T-helper 1 cell treated with Interleukin-12 subunit alpha and Interleukin-12 subunit beta and Interleukin-4 antibody, amounts not matched to agents 30 μg/mL and 1 μg/mL, for 36 hours (primary cell): ENCODE data around the gene YY1AP1.
"Not testable (repeated sequence)": the region's sequence is repeated elsewhere in the genome, so short reads cannot be mapped to it uniquely, and the experiment has no call there.

ENCODE experiments used
- H3K27ac Mint-ChIP-seq: one replicate; pipeline ENCODE4 v1.8.0; 2021; ENCODE audit warnings: mild to moderate bottlenecking, mixed read lengths
- H3K27me3 Mint-ChIP-seq: one replicate; pipeline ENCODE4 v1.8.0; 2021; ENCODE audit warnings: low read depth, mixed read lengths
- H3K36me3 Mint-ChIP-seq: one replicate; pipeline ENCODE4 v1.8.0; 2021; ENCODE audit warnings: low read depth, mixed read lengths
- H3K4me1 Mint-ChIP-seq: one replicate; pipeline ENCODE4 v1.8.0; 2021; ENCODE audit warnings: low read depth, mixed read lengths
- H3K4me3 Mint-ChIP-seq: one replicate; pipeline ENCODE4 v1.8.0; 2021; ENCODE audit warnings: mild to moderate bottlenecking, moderate library complexity, mixed read lengths
- H3K9me3 Mint-ChIP-seq: one replicate; pipeline ENCODE4 v1.8.0; 2021; ENCODE audit warnings: mixed read lengths

YY1AP1 gene, protein sequence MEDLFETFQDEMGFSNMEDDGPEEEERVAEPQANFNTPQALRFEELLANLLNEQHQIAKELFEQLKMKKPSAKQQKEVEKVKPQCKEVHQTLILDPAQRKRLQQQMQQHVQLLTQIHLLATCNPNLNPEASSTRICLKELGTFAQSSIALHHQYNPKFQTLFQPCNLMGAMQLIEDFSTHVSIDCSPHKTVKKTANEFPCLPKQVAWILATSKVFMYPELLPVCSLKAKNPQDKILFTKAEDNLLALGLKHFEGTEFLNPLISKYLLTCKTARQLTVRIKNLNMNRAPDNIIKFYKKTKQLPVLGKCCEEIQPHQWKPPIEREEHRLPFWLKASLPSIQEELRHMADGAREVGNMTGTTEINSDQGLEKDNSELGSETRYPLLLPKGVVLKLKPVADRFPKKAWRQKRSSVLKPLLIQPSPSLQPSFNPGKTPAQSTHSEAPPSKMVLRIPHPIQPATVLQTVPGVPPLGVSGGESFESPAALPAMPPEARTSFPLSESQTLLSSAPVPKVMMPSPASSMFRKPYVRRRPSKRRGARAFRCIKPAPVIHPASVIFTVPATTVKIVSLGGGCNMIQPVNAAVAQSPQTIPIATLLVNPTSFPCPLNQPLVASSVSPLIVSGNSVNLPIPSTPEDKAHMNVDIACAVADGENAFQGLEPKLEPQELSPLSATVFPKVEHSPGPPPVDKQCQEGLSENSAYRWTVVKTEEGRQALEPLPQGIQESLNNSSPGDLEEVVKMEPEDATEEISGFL

DNA sequence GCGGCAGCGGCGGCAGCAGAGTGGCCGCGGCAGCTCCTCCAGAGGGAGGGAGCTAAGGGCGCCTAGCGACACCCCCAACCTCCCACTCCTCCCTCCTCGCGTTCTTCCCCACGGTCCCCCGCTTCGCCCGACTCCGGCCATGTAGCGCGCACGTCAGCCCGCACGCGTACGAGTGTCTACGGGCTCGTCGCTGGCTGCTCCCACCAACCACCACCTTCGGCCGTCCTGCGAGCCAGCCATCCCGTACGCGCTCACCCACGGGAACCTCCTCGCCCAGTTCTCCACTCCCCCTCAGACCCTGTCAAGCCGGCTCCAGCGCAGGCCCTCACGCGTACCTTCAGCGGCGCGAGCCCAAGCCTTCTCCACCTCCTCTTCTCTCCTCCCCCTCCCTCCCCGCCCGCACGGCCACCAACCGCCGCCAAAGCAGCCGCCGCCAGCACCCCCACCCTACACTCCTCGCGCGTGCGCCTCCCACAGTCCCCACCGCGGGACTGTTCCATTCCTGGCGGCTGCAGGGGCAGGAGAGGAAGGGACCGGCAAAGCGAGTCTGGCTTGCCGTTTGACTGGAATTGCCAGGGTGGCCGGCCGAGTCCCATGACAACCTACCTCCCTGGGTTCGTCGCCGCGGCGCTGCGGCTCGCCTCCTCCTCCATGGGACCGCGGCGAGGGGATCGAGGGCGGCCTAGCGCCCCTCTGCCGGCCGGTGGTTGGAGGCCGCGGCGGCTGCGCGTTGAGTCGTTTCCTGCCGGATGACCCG lies at the start of gene YY1AP1:
TSS of gene YY1AP1 (minus strand) at position 451 of the 757 bp plus-strand sequence. CDS start 8,338 bp downstream, outside the sequence.
- Mint-ChIP-seq H3K27ac (peak within 1 kb of the TSS; percentile 97), H3K27me3 (no peaks in the 10 kb centered on the region), H3K4me3 (peak within 1 kb of the TSS; percentile 97), H3K9me3 (peaks cover 8% of the 10 kb centered on the region), H3K36me3 (peaks cover 36% of the 10 kb centered on the region), H3K4me1 (peaks cover 48% of the 10 kb centered on the region)

- no peaks in the 10 kb centered on the region for H3K27me3 Mint-ChIP-seq
Measured at GRCh38 chr1:155729031-155729898, 40.7 kb upstream of the YY1AP1 start.

DNA sequence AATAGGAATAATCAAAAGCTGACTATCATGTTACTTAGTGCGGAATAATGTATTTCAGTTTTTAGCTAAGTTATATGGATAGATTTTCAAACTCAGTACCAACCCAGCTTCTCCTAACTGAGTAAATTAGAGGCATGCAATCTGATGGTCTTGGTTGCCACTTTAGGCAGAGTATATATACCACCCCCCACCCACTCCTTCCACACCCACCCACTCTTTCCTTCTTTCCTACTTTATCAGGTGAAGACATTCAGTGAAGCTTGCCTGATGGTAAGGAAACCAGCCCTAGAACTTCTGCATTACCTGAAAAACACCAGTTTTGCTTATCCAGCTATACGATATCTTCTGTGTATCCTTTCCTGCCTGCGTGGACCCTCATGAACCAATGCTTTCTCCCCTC lies 36.6 kb upstream of the YY1AP1 start:
- no peaks in the 10 kb centered on the region for H3K9me3 Mint-ChIP-seq

More at GRCh38 chr1:155729031-155729898, 40.7 kb upstream of the YY1AP1 start:
- Mint-ChIP-seq H3K9me3 (no peaks in the 10 kb centered on the region), H3K4me3 (no peak overlapping the region), H3K27ac (no peak overlapping the region), H3K4me1 (peaks cover 3% of the 10 kb centered on the region), H3K36me3 (peaks cover 19% of the 10 kb centered on the region)

GRCh38 chr1:155719703-155720102 lies 31.1 kb upstream of the YY1AP1 start:
- no peaks in the 10 kb centered on the region for H3K9me3 Mint-ChIP-seq
- H3K27me3 Mint-ChIP-seq = no peaks in the 10 kb centered on the region
- H3K4me1 Mint-ChIP-seq = peaks cover 12% of the 10 kb centered on the region
- H3K4me3 Mint-ChIP-seq = no peak overlapping the region
- H3K36me3 Mint-ChIP-seq = peaks cover 15% of the 10 kb centered on the region
- H3K27ac Mint-ChIP-seq = no peak overlapping the region

More for the DNA sequence above, 36.6 kb upstream of the YY1AP1 start:
- Mint-ChIP-seq H3K36me3 (peaks cover 15% of the 10 kb centered on the region), H3K4me3 (no peak overlapping the region), H3K27me3 (no peaks in the 10 kb centered on the region), H3K4me1 (peaks cover 3% of the 10 kb centered on the region), H3K27ac (no peak overlapping the region)

GRCh38 chr1:155718524-155719115 lies 30.0 kb upstream of the YY1AP1 start:
- Mint-ChIP-seq H3K4me1 (peaks cover 12% of the 10 kb centered on the region), H3K36me3 (peaks cover 17% of the 10 kb centered on the region)
- H3K27me3 Mint-ChIP-seq, H3K4me3 Mint-ChIP-seq, H3K9me3 Mint-ChIP-seq, H3K27ac Mint-ChIP-seq: not testable (repeated sequence)

DNA sequence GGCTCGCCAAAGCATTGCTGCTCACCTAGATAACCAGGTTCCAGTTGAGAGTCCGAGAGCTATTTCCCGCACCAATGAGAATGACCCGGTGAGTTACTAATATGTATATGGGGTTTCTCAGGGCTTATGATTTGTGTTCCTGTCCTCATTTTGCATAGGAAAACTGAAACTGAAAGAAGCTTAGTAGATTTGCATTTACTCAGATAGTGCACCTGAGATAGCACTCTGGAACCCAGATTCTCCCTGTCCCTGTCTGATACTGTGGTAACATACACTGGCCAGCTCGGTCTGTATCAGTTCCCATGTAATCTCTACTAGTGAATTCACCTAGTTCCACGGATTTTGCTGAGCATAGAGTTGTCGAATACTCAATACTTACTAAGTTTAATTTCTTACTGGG lies 28.5 kb upstream of the YY1AP1 start:
- H3K4me3 Mint-ChIP-seq = no peak overlapping the region
- H3K4me1 Mint-ChIP-seq = peaks cover 13% of the 10 kb centered on the region
- H3K27ac Mint-ChIP-seq = peak overlapping the region; percentile 59
- H3K9me3 Mint-ChIP-seq = no peaks in the 10 kb centered on the region
- H3K36me3 Mint-ChIP-seq = peaks cover 18% of the 10 kb centered on the region
- no peaks in the 10 kb centered on the region for H3K27me3 Mint-ChIP-seq

DNA sequence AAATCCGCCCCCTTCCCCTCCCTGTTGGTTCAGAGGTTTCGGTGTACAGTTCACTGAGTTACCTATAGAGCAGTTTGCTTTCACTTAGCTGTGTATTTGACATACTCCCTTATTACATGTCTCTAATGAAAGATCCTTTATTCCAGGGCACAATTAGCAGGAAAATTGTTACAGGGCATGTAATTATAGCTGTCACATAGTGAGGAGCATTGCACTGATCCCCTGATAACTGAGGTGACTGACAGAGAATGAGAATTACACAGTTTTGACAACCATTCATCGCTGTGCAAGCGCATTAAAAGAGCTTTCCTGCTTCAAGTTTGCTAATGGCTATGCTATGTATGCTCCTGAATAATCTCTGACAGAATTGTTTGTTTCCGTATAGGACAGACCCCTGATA lies 27.2 kb upstream of the YY1AP1 start:
- H3K4me3 Mint-ChIP-seq = no peak overlapping the region
- H3K4me1 Mint-ChIP-seq = peaks cover 13% of the 10 kb centered on the region
- H3K9me3 Mint-ChIP-seq = no peaks in the 10 kb centered on the region
- peaks cover 14% of the 10 kb centered on the region for H3K36me3 Mint-ChIP-seq
- H3K27me3 Mint-ChIP-seq = no peaks in the 10 kb centered on the region
- H3K27ac Mint-ChIP-seq = peak overlapping the region; percentile 50

GRCh38 chr1:155715056-155715455 lies 26.5 kb upstream of the YY1AP1 start:
- peaks cover 13% of the 10 kb centered on the region for H3K4me1 Mint-ChIP-seq
- not testable (repeated sequence) for H3K27me3 Mint-ChIP-seq, H3K9me3 Mint-ChIP-seq, H3K4me3 Mint-ChIP-seq, H3K27ac Mint-ChIP-seq
- peaks cover 14% of the 10 kb centered on the region for H3K36me3 Mint-ChIP-seq

DNA sequence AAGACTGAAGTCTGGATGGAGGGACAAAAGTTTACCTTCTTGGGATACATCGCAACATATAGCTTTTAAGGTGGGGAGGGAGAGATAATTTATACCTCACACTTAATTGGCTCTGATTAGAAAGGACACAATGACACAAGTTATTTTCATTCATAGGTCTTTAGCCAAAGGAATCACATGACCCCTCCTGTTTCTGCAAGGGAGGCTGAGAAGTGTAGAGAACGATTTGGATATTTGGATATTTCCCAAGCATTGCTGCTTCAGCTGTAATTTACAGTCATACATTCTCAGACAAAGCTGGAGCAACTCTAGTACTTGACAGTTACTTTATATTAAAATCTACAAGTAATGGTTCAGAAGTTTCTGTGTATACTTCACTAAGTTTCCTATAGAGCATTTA lies 24.5 kb upstream of the YY1AP1 start:
- Mint-ChIP-seq H3K27ac (no peak overlapping the region), H3K9me3 (no peaks in the 10 kb centered on the region), H3K4me3 (no peak overlapping the region), H3K27me3 (no peaks in the 10 kb centered on the region), H3K36me3 (peaks cover 18% of the 10 kb centered on the region), H3K4me1 (peaks cover 13% of the 10 kb centered on the region)

DNA sequence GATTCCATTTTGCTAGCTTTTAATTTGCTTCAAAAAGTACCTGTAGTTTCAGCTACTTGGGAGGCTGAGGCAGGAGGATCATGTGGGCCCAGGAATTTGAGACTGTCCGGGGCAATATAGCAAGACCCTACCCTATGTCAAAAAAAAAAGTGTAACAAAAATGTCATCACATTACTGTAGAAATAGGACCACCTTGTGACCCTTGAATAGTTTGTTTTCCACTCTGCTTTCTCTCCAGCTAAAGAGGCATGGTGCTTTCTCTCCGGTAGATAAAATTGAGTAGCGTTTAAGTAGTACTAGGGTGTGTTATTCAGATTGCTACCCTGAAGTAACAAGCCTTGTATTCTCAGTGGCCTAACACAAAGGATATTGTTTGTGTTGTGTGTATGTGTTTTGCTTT lies 24.1 kb upstream of the YY1AP1 start:
- not testable (repeated sequence) for H3K4me3 Mint-ChIP-seq, H3K27me3 Mint-ChIP-seq, H3K27ac Mint-ChIP-seq, H3K9me3 Mint-ChIP-seq
- Mint-ChIP-seq H3K36me3 (peaks cover 19% of the 10 kb centered on the region), H3K4me1 (peaks cover 16% of the 10 kb centered on the region)

- Mint-ChIP-seq H3K4me1 (peaks cover 12% of the 10 kb centered on the region), H3K36me3 (peaks cover 19% of the 10 kb centered on the region)
- not testable (repeated sequence) for H3K9me3 Mint-ChIP-seq, H3K27me3 Mint-ChIP-seq, H3K4me3 Mint-ChIP-seq, H3K27ac Mint-ChIP-seq
Measured at GRCh38 chr1:155711457-155711856, 22.9 kb upstream of the YY1AP1 start.

DNA sequence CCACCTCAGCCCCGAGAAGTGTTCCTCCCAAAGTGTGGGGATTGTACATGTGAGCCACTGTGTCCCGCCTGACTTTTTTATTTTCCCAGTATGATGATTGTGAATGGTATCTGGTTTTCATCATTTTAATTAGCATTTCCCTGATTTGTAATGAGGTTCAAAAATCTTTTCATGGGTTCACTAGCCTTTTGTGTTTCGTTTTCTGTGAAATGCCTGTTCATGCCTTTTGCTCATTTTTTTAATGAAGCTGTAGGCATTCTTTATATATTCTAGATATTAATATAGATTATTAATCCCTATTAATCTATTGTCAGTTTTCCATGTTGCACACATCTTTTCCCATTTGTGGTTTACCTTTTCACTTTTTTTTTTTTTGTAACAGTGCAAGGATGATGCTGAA lies 20.8 kb upstream of the YY1AP1 start:
- H3K36me3 Mint-ChIP-seq = peaks cover 15% of the 10 kb centered on the region
- no peaks in the 10 kb centered on the region for H3K9me3 Mint-ChIP-seq
- no peaks in the 10 kb centered on the region for H3K27me3 Mint-ChIP-seq
- H3K4me1 Mint-ChIP-seq = peaks cover 8% of the 10 kb centered on the region
- no peak overlapping the region for H3K27ac Mint-ChIP-seq
- H3K4me3 Mint-ChIP-seq = no peak overlapping the region

DNA sequence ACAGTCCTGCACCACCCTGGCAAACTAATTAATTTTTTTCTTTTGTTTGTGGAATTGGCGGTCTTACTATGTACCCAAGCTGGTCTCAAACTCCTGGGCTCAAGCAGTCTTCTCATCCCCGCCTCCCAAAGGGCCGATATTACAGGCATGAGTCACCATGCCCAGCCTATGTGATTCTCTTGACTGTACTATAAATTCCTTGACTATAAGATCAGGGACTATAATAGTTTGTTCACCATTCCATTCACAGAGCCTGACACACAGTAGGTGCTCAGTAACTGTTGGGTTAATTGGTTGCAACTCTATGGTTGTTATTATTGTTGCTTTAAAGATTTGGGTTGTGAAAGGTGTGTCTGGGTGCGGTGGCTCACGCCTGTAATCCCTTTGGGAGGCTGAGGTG lies 17.6 kb upstream of the YY1AP1 start:
- Mint-ChIP-seq H3K4me3 (no peak overlapping the region), H3K9me3 (no peaks in the 10 kb centered on the region), H3K27me3 (no peaks in the 10 kb centered on the region), H3K27ac (no peak overlapping the region), H3K4me1 (peaks cover 15% of the 10 kb centered on the region), H3K36me3 (peaks cover 8% of the 10 kb centered on the region)
